ENCODE results near the gene PTPN2.

DNA sequence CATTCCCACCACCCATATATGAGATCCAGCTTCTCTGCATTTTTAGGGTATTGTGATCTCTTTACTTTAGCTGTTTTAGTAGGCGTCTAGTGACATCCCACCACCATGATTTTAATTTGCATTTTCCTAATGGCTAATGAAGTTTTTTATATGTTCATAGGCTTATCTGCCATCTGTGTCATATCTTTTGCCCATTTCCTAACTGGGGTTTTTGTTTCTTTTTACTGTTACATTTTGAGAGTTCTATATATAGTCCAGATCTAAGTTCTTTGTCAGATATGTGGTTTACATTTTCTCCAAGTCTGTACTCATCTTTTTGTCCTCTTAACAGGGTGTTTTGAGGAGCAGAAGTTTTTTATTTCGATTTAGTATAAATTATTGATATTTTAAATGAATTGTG is 39.6 kb downstream of the PTPN2 start:
- TF ChIP-seq, protein P1, sequence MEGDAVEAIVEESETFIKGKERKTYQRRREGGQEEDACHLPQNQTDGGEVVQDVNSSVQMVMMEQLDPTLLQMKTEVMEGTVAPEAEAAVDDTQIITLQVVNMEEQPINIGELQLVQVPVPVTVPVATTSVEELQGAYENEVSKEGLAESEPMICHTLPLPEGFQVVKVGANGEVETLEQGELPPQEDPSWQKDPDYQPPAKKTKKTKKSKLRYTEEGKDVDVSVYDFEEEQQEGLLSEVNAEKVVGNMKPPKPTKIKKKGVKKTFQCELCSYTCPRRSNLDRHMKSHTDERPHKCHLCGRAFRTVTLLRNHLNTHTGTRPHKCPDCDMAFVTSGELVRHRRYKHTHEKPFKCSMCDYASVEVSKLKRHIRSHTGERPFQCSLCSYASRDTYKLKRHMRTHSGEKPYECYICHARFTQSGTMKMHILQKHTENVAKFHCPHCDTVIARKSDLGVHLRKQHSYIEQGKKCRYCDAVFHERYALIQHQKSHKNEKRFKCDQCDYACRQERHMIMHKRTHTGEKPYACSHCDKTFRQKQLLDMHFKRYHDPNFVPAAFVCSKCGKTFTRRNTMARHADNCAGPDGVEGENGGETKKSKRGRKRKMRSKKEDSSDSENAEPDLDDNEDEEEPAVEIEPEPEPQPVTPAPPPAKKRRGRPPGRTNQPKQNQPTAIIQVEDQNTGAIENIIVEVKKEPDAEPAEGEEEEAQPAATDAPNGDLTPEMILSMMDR (IDR thresholded peaks at IDR 0.05 in 2 of 3, conservative IDR thresholded peaks at IDR 0.05 in 1 of 3; ENCODE audit: insufficient read depth in 2 of 3, low read depth in 1 of 3, low read length in 3 of 3) = no peak
- TF ChIP-seq, protein P2, sequence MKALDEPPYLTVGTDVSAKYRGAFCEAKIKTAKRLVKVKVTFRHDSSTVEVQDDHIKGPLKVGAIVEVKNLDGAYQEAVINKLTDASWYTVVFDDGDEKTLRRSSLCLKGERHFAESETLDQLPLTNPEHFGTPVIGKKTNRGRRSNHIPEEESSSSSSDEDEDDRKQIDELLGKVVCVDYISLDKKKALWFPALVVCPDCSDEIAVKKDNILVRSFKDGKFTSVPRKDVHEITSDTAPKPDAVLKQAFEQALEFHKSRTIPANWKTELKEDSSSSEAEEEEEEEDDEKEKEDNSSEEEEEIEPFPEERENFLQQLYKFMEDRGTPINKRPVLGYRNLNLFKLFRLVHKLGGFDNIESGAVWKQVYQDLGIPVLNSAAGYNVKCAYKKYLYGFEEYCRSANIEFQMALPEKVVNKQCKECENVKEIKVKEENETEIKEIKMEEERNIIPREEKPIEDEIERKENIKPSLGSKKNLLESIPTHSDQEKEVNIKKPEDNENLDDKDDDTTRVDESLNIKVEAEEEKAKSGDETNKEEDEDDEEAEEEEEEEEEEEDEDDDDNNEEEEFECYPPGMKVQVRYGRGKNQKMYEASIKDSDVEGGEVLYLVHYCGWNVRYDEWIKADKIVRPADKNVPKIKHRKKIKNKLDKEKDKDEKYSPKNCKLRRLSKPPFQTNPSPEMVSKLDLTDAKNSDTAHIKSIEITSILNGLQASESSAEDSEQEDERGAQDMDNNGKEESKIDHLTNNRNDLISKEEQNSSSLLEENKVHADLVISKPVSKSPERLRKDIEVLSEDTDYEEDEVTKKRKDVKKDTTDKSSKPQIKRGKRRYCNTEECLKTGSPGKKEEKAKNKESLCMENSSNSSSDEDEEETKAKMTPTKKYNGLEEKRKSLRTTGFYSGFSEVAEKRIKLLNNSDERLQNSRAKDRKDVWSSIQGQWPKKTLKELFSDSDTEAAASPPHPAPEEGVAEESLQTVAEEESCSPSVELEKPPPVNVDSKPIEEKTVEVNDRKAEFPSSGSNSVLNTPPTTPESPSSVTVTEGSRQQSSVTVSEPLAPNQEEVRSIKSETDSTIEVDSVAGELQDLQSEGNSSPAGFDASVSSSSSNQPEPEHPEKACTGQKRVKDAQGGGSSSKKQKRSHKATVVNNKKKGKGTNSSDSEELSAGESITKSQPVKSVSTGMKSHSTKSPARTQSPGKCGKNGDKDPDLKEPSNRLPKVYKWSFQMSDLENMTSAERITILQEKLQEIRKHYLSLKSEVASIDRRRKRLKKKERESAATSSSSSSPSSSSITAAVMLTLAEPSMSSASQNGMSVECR (CRISPR knock-in tag; IDR thresholded peaks at IDR 0.05) = no peak

All from K562 (cell line).